Metanephros (tissue), 2 donors: ENCODE results near the gene CUEDC2. TPM values are rescaled to one million over a fixed set of nuclear protein-coding genes. Genes with fewer than 3 reads are reported as not detected.

Experiments used
- small RNA-seq: library from RNA; depleted of rRNA; stranded (forward); fragments of <200 nt; gene quantifications from one replicate; pipeline ENCODE3, GENCODE V24; 2014; ENCODE audit warnings: low replicate concordance
- total RNA-seq: library from RNA; depleted of rRNA; stranded (reverse); fragments of >200 nt; gene quantifications from one replicate; pipeline ENCODE4 v1.2.3, GENCODE V29; 2014

The CUEDC2 gene, protein sequence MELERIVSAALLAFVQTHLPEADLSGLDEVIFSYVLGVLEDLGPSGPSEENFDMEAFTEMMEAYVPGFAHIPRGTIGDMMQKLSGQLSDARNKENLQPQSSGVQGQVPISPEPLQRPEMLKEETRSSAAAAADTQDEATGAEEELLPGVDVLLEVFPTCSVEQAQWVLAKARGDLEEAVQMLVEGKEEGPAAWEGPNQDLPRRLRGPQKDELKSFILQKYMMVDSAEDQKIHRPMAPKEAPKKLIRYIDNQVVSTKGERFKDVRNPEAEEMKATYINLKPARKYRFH
- total RNA-seq, result 45.4 TPM

GRCh38 chr10:102432162-102432950, at the start of gene CUEDC2:
Gene CUEDC2, minus strand, starts transcription at chr10:102432574. Its CDS starts 7,386 bp downstream, at chr10:102425188.

GRCh38 chr10:102451105-102451969, 19.0 kb upstream of the CUEDC2 start, which contains the start of gene C10orf95:
Gene C10orf95, minus strand, starts transcription at chr10:102451543. Its CDS starts 450 bp downstream, at chr10:102451093.

DNA sequence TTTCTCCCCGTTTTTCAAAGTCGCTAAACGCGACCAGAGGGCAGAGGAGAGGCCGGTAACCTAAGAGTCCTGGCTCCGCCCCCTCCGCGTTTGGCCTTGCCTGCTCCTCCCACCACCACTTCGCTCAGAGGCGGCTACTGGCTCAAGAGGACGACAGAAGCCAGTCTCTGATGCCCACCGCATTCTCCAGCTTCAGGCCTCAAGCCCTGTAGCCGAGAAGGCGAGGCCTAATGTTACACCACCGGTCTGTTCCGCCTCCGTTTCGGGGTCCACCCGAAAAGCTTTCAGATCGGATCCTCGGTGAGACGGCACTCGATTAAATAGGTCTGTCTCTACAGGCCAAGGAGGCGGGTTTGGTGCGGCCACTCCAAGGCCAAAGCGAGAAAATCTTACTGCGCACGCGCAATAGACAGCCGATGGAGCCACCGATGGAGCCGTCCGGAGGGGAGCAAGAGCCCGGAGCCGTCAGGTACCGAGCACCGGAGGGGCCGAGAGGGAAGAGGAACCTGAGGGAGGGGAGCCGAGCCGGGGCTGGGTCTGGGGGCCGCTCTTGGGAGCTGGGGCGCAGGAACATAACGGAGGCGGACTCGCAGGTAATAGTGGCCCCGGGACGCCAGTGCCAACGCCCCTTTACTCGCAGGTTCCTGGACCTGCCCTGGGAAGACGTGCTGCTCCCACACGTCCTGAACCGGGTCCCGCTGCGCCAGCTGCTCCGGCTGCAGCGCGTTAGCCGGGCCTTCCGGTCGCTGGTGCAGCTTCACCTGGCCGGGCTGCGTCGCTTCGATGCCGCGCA, 11.5 kb downstream of the CUEDC2 start, which contains the start of gene FBXL15:
Gene FBXL15 (plus strand): TSS at position 123 of the 793 bp plus-strand sequence. CDS start 294 bp downstream, at position 417.

DNA sequence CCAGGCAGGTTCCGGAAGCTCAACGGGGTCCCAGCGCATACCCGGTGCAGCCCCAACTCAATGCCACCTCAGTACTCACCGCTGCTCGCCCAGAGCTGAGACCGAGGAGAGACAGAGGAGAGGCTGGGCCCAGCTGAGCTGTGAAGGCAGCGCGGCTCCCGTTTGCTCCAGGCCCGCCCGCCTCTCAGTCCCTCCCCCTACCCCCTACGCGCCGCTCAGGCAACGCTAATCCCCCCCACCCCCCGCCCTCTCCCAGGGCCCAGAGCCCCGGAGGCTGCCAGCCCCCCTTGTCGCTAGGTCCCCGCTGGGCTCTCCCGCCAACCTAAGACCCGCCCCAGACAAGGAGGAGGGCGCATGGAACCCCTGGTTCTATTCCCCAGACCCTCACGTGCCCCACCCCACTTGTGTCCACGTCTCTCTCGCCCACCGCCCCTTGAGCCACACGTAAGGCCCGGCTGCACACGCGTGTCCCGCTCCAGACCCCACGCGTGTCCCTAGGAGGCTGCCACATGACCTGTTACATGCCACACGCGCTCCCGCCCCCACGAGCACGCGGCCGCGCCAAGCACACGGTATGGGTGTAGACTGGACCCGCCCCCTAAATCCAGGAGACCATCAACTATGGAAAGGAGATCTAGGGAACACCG, 13.6 kb downstream of the CUEDC2 start, which contains the start of gene PSD:
Gene PSD (minus strand): TSS at position 164 of the 647 bp plus-strand sequence. CDS start 1,747 bp downstream, outside the sequence.

GRCh38 chr10:102395400-102396316, 36.7 kb downstream of the CUEDC2 start, which contains the start of gene NFKB2:
Gene NFKB2, plus strand, starts transcription at chr10:102395705. Its CDS starts 255 bp downstream, at chr10:102395960.

Small RNA genes lying within 50 kb of the gene (small RNA-seq; reads per million reads assigned to genes)
- gene MIR146B, result 1,551 reads per million, percentile 99 among the genes with 10 or more reads in this experiment

Other genes with a start within 250 kb of the CUEDC2 start
- 1.3 TPM for gene ELOVL3, start 206.3 kb downstream of the CUEDC2 start, total RNA-seq
- 3.7 TPM for gene PITX3, start 191.1 kb downstream of the CUEDC2 start, total RNA-seq
- gene GBF1, start 187.0 kb downstream of the CUEDC2 start, total RNA-seq, result 41.2 TPM
- 31.9 TPM for gene NFKB2, start 36.9 kb downstream of the CUEDC2 start, total RNA-seq
- gene PSD, start 13.8 kb downstream of the CUEDC2 start, total RNA-seq, result 11.7 TPM
- 14.8 TPM for gene FBXL15, start 11.7 kb downstream of the CUEDC2 start, total RNA-seq
- gene C10orf95, start 19.0 kb upstream of the CUEDC2 start, total RNA-seq, result 0.35 TPM
- 87.7 TPM for gene ACTR1A, start 70.1 kb upstream of the CUEDC2 start, total RNA-seq
- 15.8 TPM for gene SUFU, start 71.4 kb upstream of the CUEDC2 start, total RNA-seq
- gene TRIM8, start 211.9 kb upstream of the CUEDC2 start, total RNA-seq, result 98.5 TPM